H1 (cell line): Measurements from ENCODE around the gene CCDC77. TPM values are rescaled to one million over a fixed set of nuclear protein-coding genes. Genes with fewer than 3 reads are reported as not detected.

Experiments used
- CHD7 ChIP-seq: fragments of 300-600 bp; sonication (generic); IDR thresholded peaks from 2 replicates; pipeline ENCODE4 v1.7.1; 2012; ENCODE audit warnings: low read length, moderate library complexity, mild to moderate bottlenecking, inconsistent platforms; ENCODE audit not compliant: insufficient replicate concordance
- EGR1 ChIP-seq: IDR thresholded peaks from 2 replicates; pipeline ENCODE4 v1.6.1; 2011; ENCODE audit warnings: low read depth, low read length, borderline replicate concordance
- HDAC2 ChIP-seq, 2 experiments: fragments of 300-600 bp in 1 of 2; sonication (generic) in 1 of 2; IDR thresholded peaks; 2 replicates each; pipeline ENCODE4 v1.6.1; 2011 to 2012; ENCODE audit warnings: low read depth in 2 of 2, low read length in 2 of 2, mild to moderate bottlenecking in 2 of 2, moderate library complexity in 2 of 2, borderline replicate concordance in 1 of 2, inconsistent platforms in 1 of 2
- JUN ChIP-seq: IDR thresholded peaks from 2 replicates; pipeline ENCODE4 v1.6.1; 2011; ENCODE audit warnings: low read depth, mild to moderate bottlenecking, improper control_type of control experiment, low read length
- MAFK ChIP-seq: IDR thresholded peaks from 2 replicates; pipeline ENCODE4 v1.6.1; 2012; ENCODE audit warnings: low read depth, mild to moderate bottlenecking, improper control_type of control experiment, low read length
- NRF1 ChIP-seq: IDR thresholded peaks from 2 replicates; pipeline ENCODE4 v1.6.1; 2011; ENCODE audit warnings: mild to moderate bottlenecking, low read depth, low read length, improper control_type of control experiment
- RBBP5 ChIP-seq: IDR thresholded peaks from 2 replicates; pipeline ENCODE4 v1.7.1; 2012; ENCODE audit warnings: low read depth, mild to moderate bottlenecking, inconsistent platforms, low read length, moderate library complexity, borderline replicate concordance
- RNF2 ChIP-seq: fragments of 200-900, 300-1000 bp; sonication (generic); IDR thresholded peaks from 2 replicates; pipeline ENCODE4 v1.7.1; 2016; ENCODE audit warnings: borderline replicate concordance, low read depth, mild to moderate bottlenecking, antibody characterized with exemption, low read length; ENCODE audit not compliant: poor library complexity, severe bottlenecking; ENCODE audit errors: missing control alignments
- SRF ChIP-seq: IDR thresholded peaks from 2 replicates; pipeline ENCODE4 v1.6.1; 2011; ENCODE audit warnings: mild to moderate bottlenecking, low read depth, low read length, moderate library complexity
- polyA plus RNA-seq, 7 experiments: library from polyadenylated mRNA; depleted of rRNA in 3 of 7; stranded (reverse) in 5 of 7; unstranded in 2 of 7; fragments of >200 nt in 5 of 7; fragments of 200-250 nt in 2 of 7; gene quantifications; 1 replicate in 5 of 7; 2 replicates in 1 of 7; 4 replicates in 1 of 7; pipeline versions ENCODE4 v1.2.1 to v1.2.3, GENCODE V29; 2011 to 2013; ENCODE audit warnings: missing spikeins in 2 of 7, mixed read lengths in 2 of 7
- total RNA-seq: library from RNA; stranded (reverse); fragmentation: NEBNext Ultra II Directional; extraction: Animal tissue kit (Norgen Biotek cat#: 25700); gene quantifications from 2 replicates; pipeline ENCODE4 v1.2.1, GENCODE V29; 2021
- TF ChIP-seq, protein P1 (sequence below): IDR thresholded peaks from 2 replicates; pipeline ENCODE4 v1.6.1; 2012; ENCODE audit warnings: inconsistent platforms

The CCDC77 gene
- total and polyA plus RNA-seq, 2 of the 8 experiments (the other 6 are each of a cell fraction or from before 2014, with no cell fraction given): 10.3 to 30.4 TPM

DNA sequence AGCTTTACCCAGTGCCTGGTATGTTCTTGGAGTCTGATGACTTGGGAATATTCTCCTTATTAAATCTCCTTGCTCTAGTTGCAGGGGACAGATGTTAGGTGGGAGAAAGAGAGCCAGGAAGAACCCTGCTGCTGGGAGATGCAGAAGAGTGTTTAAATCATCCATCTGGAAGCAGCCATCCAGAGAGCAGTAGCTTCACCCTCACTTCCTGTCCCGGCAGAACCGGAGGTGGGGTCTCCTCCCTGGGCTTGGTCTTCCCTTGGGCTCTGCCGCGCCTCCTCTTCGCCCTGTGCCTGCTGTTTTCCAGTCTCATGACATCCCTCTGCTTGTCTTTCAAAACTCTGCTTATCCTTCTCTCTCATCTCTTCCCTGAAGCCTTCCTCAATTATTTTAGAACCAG is 73.8 kb downstream of the CCDC77 start (continued):
- TF ChIP-seq CHD7 (no peak), RBBP5 (no peak), MAFK (no peak), HDAC2 (IDR thresholded peaks at IDR 0.05; ENCODE audit: borderline replicate concordance in 1 of 2, low read depth in 2 of 2, low read length in 2 of 2) (no peak), JUN (no peak), RNF2 (no peak), SRF (no peak), NRF1 (no peak), EGR1 (no peak)
- TF ChIP-seq, protein P1, sequence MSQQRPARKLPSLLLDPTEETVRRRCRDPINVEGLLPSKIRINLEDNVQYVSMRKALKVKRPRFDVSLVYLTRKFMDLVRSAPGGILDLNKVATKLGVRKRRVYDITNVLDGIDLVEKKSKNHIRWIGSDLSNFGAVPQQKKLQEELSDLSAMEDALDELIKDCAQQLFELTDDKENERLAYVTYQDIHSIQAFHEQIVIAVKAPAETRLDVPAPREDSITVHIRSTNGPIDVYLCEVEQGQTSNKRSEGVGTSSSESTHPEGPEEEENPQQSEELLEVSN: no peak
